Measurements from ENCODE around the gene KNOP1. TPM values are rescaled to one million over a fixed set of nuclear protein-coding genes. Genes with fewer than 3 reads are reported as not detected.

The KNOP1 gene
- total and polyA plus RNA-seq, 2 of the 13 experiments (the other 11 are each of a cell fraction or from before 2014, with no cell fraction given), result 21.2 to 57.5 TPM

DNA sequence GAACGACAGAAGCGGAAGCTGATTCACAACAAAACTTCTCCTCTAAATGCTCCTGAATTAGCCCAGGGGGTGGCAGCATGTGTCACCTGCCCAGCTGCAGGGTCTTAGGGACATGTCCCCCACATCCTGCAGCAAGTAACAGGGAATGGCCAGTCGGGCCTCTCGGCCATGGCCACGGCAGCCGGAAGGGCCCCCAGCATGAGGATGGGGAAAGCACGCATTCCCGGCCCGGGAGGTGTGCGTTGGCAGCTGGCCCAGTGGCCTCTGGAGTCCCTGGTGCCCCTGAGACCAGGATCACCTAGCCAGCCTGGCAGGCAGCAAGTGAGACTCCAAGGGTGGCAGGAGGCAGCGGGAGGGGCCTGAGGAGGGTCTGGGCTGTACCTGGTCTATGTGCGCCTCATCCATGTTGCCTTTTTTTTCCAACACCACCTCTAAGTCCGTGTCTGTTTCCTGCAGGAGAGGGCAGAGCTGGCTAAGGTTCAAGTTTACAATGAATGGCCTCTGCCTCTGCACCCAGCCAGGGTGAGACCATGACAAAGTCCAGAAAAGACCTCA, 7.0 kb downstream of the KNOP1 start (continued):
- TF ChIP-seq, protein P1, sequence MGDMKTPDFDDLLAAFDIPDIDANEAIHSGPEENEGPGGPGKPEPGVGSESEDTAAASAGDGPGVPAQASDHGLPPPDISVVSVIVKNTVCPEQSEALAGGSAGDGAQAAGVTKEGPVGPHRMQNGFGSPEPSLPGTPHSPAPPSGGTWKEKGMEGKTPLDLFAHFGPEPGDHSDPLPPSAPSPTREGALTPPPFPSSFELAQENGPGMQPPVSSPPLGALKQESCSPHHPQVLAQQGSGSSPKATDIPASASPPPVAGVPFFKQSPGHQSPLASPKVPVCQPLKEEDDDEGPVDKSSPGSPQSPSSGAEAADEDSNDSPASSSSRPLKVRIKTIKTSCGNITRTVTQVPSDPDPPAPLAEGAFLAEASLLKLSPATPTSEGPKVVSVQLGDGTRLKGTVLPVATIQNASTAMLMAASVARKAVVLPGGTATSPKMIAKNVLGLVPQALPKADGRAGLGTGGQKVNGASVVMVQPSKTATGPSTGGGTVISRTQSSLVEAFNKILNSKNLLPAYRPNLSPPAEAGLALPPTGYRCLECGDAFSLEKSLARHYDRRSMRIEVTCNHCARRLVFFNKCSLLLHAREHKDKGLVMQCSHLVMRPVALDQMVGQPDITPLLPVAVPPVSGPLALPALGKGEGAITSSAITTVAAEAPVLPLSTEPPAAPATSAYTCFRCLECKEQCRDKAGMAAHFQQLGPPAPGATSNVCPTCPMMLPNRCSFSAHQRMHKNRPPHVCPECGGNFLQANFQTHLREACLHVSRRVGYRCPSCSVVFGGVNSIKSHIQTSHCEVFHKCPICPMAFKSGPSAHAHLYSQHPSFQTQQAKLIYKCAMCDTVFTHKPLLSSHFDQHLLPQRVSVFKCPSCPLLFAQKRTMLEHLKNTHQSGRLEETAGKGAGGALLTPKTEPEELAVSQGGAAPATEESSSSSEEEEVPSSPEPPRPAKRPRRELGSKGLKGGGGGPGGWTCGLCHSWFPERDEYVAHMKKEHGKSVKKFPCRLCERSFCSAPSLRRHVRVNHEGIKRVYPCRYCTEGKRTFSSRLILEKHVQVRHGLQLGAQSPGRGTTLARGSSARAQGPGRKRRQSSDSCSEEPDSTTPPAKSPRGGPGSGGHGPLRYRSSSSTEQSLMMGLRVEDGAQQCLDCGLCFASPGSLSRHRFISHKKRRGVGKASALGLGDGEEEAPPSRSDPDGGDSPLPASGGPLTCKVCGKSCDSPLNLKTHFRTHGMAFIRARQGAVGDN (CRISPR knock-in tag; IDR thresholded peaks at IDR 0.05), result peak; percentile 52
- TF ChIP-seq MTF1 (CRISPR knock-in tag; IDR thresholded peaks at IDR 0.05) (no peak), ZNF512B (CRISPR knock-in tag; IDR thresholded peaks at IDR 0.05; ENCODE audit: borderline replicate concordance) (no peak), TBL1XR1 (IDR thresholded peaks at IDR 0.05; ENCODE audit: borderline replicate concordance, low read length, partially characterized antibody) (peak; percentile 19), ZNF570 (CRISPR knock-in tag; IDR thresholded peaks at IDR 0.05; ENCODE audit: borderline replicate concordance) (no peak), SRY (CRISPR knock-in tag; IDR thresholded peaks at IDR 0.05) (no peak), ZNF382 (CRISPR knock-in tag; IDR thresholded peaks at IDR 0.05; ENCODE audit: borderline replicate concordance) (no peak), AKAP8 (CRISPR knock-in tag; IDR thresholded peaks at IDR 0.05) (no peak), HNF1A (IDR thresholded peaks at IDR 0.05; ENCODE audit: low read depth) (no peak), HNF1A (CRISPR knock-in tag; IDR thresholded peaks at IDR 0.05; ENCODE audit: borderline replicate concordance) (0 out of 2 replicates have a peak, but pooled peaks have one; percentile 44), RFX5 (IDR thresholded peaks at IDR 0.05; ENCODE audit: low read depth, low read length) (no peak)
- TF ChIP-seq, protein P2, sequence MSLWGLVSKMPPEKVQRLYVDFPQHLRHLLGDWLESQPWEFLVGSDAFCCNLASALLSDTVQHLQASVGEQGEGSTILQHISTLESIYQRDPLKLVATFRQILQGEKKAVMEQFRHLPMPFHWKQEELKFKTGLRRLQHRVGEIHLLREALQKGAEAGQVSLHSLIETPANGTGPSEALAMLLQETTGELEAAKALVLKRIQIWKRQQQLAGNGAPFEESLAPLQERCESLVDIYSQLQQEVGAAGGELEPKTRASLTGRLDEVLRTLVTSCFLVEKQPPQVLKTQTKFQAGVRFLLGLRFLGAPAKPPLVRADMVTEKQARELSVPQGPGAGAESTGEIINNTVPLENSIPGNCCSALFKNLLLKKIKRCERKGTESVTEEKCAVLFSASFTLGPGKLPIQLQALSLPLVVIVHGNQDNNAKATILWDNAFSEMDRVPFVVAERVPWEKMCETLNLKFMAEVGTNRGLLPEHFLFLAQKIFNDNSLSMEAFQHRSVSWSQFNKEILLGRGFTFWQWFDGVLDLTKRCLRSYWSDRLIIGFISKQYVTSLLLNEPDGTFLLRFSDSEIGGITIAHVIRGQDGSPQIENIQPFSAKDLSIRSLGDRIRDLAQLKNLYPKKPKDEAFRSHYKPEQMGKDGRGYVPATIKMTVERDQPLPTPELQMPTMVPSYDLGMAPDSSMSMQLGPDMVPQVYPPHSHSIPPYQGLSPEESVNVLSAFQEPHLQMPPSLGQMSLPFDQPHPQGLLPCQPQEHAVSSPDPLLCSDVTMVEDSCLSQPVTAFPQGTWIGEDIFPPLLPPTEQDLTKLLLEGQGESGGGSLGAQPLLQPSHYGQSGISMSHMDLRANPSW (CRISPR knock-in tag; IDR thresholded peaks at IDR 0.05; ENCODE audit: borderline replicate concordance), result no peak

Measured in HepG2 (cell line).